GM18502 (cell line): Measurements from ENCODE around the gene FAM9C.

ENCODE experiments used
- ATAC-seq: cut with Tn5 transposase; IDR thresholded peaks from one replicate; pipeline ENCODE4 v1.9.1; 2021; ENCODE audit warnings: mild to moderate bottlenecking; ENCODE audit not compliant: unreplicated experiment, poor library complexity

The FAM9C gene

DNA sequence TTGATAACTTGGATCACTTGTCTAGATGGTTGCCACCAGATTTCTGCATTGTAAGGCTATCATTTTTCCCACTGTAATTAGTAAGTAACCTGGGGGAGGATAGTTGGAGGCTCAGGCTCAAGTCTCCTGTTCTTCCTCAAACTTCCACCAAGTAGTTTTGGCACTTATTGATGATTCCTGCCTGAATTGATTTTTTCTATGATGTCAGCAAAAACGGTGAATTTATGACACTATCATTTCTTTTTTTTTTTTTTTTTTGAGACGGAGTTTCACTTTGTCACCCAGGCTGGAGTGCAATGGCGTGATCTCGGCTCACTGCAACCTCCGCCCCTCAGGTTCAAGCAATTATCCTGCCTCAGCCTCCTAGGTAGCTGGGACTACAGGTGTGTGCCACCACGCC is 57.1 kb downstream of the FAM9C start:
- no peak for ATAC-seq

DNA sequence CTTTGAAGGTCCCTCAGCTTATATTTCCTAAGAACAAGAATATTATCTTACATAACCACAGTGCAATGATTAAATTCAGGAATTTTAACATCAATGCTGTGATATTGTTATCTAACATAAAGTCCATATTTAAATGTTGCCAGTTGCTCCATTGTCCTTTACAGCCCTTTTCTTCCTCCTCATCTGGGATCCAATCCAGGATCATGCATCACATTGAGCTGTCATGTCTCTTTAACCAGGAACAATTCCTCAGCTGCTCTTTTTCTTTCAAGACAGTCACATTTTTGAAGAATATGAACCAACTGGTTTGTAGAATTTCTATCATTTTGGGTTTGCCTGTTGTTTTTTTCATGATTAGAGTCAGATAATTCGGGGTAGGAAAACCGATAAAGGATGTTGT is 57.5 kb downstream of the FAM9C start:
- no peak for ATAC-seq

DNA sequence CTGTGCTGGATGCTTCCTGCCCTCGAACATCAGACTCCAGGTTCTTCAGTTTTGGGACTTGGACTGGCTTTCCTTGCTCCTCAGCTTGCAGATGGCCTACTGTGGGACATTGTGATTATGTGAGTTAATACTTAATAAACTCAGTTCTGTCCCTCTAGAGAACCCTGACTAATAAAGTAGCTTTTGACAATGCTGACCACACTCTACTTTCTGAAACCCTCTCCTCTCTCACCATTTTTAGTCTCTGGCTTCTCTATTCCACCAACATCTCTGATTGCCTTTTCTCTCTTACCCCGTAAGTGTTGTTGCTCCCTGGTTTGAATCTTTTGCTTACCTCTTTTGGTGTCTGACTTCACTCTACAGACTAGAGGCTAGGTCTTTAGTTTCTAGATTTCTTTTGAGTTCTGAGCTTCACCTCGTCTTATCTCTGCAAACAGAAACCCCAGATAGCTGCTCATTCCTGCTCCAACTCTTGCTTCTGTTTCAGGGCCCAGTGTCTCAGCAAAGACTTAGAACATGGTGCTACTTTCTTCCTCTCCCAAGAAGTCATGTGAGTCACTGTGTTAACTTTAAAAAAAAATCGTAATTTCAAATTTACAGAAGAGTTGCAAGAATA is 58.1 kb downstream of the FAM9C start:
- peak; percentile 41 for ATAC-seq
